Ramos (cell line): ENCODE data around the gene B3GALT6.

Experiments
- in situ Hi-C: fragments of 300-500 bp; cut with MboI; formaldehyde crosslinking; loops from one replicate; pipeline ENCODE4 v1.14.3; 2022; ENCODE audit warnings: low sequenced_read_pairs; ENCODE audit not compliant: unreplicated experiment

B3GALT6 gene

GRCh38 chr1:1256956-1257871 is 25.2 kb downstream of the B3GALT6 start:
- in situ Hi-C loops, result no loop called here

- in situ Hi-C loops, result no loop called here
These were observed 27.1 kb downstream of the B3GALT6 start for GRCh38 chr1:1259119-1259488.

- in situ Hi-C loops, result no loop called here
These were observed 27.5 kb downstream of the B3GALT6 start for GRCh38 chr1:1259540-1259939.

GRCh38 chr1:1259951-1260600 is 28.0 kb downstream of the B3GALT6 start:
- in situ Hi-C loops, result no loop called here

GRCh38 chr1:1260843-1261560 is 29.0 kb downstream of the B3GALT6 start:
- in situ Hi-C loops, result no loop called here

- in situ Hi-C loops, result no loop called here
These were observed 30.0 kb downstream of the B3GALT6 start for GRCh38 chr1:1262071-1262470.

- in situ Hi-C loops, result no loop called here
These were observed 30.7 kb downstream of the B3GALT6 start for GRCh38 chr1:1262758-1263157.

- in situ Hi-C loops, result no loop called here
These were observed 32.0 kb downstream of the B3GALT6 start for GRCh38 chr1:1264026-1264425.

- in situ Hi-C loops, result no loop called here
These were observed 32.8 kb downstream of the B3GALT6 start for GRCh38 chr1:1264868-1265272.

GRCh38 chr1:1267488-1268283 is 35.6 kb downstream of the B3GALT6 start:
- in situ Hi-C loops, result no loop called here

GRCh38 chr1:1268284-1268682 is 36.2 kb downstream of the B3GALT6 start:
- in situ Hi-C loops, result no loop called here

GRCh38 chr1:1270813-1271212 is 38.8 kb downstream of the B3GALT6 start:
- in situ Hi-C loops, result no loop called here

- in situ Hi-C loops, result no loop called here
These were observed 40.5 kb downstream of the B3GALT6 start for GRCh38 chr1:1272341-1273208.

- in situ Hi-C loops, result no loop called here
These were observed 41.1 kb downstream of the B3GALT6 start for GRCh38 chr1:1273209-1273511.

- in situ Hi-C loops, result no loop called here
These were observed 41.7 kb downstream of the B3GALT6 start, which contains the start of gene UBE2J2 for GRCh38 chr1:1273512-1274298. TSS of gene UBE2J2 (minus strand) at chr1:1273854. CDS start at chr1:1267992, 5,862 bp downstream.

- in situ Hi-C loops, result no loop called here
These were observed 42.4 kb downstream of the B3GALT6 start for GRCh38 chr1:1274299-1274930.

- in situ Hi-C loops, result no loop called here
These were observed 42.9 kb downstream of the B3GALT6 start for GRCh38 chr1:1274931-1275431.

GRCh38 chr1:1275836-1276235 is 43.8 kb downstream of the B3GALT6 start:
- in situ Hi-C loops, result no loop called here
